PC-3 (cell line): ENCODE measurements around the gene FSTL3.

Experiments
- EZH2 ChIP-seq: fragments of 300-600 bp; sonication (generic); IDR thresholded peaks from one replicate; pipeline ENCODE4 v1.6.1; 2017; ENCODE audit warnings: antibody characterized with exemption, mild to moderate bottlenecking, low read length; ENCODE audit not compliant: unreplicated experiment
- TF ChIP-seq, protein P1 (sequence below): fragments of 300-600 bp; sonication (generic); conservative IDR thresholded peaks from 2 replicates; pipeline ENCODE4 v1.5.1; 2017; ENCODE audit warnings: antibody characterized with exemption, low read depth, mild to moderate bottlenecking, low read length

- TF ChIP-seq, protein P1, sequence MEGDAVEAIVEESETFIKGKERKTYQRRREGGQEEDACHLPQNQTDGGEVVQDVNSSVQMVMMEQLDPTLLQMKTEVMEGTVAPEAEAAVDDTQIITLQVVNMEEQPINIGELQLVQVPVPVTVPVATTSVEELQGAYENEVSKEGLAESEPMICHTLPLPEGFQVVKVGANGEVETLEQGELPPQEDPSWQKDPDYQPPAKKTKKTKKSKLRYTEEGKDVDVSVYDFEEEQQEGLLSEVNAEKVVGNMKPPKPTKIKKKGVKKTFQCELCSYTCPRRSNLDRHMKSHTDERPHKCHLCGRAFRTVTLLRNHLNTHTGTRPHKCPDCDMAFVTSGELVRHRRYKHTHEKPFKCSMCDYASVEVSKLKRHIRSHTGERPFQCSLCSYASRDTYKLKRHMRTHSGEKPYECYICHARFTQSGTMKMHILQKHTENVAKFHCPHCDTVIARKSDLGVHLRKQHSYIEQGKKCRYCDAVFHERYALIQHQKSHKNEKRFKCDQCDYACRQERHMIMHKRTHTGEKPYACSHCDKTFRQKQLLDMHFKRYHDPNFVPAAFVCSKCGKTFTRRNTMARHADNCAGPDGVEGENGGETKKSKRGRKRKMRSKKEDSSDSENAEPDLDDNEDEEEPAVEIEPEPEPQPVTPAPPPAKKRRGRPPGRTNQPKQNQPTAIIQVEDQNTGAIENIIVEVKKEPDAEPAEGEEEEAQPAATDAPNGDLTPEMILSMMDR: no peak
- TF ChIP-seq EZH2: no peak
These were observed 32.5 kb upstream of the FSTL3 start for GRCh38 chr19:643736-644135.
